ENCODE results near the gene EFHD1.
A peak's percentile ranks its signal among the peaks of the same experiment; 100 is the strongest.
"Not testable (repeated sequence)": the region's sequence is repeated elsewhere in the genome, so short reads cannot be mapped to it uniquely, and the experiment has no call there.

The EFHD1 gene

DNA sequence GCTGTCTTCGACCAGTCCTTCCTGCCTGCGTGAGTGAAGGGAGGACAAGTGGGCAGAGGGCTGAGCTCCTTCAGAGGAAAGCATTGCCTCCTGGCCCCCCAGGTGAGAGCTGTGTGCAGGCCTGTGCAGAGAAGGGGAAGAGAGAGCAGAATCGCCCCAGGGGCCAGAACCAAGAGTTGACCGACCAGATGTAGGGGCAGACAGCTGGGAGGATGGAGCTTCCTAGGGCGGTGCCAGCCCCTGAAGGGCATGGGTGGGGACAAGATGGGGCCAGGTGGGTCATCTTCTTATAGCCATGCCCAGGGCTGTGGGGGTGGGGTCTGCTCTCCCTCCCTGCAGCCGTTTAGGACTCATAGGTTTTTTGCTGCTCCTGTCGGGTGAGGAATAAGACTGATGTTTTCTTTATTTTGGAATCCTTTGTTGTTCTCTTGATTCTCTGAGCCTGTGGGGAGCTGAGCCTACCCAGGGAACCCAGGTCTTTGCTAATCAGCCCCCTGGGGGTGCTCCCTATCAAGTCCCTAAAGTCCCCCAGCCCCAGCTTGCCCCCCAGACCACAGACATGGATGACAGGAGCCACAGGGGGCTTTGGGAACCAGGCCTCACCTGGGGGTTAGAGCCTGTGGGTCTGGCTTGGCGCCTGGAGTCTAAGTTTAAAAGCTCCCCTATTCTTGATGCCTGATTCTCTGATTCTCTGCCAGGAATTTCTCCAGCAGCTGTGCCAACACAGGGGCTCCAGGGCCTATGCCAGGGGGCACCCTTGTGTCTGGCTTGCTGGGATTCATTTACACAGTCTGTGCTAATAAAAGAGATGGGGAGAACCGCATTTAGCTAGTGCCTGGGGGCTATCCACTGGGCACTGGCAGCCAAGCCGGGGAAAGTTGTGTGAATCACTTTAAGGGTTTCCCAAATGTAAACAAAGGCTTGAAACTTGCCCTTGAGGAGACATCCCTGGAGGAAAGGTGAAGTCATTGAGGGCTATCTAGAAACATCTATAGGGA is 9.3 kb upstream of the EFHD1 start:
- DNase-seq (ENCODE audit: insufficient read length) (no peak), FAIRE-seq (no peak)
- no peak for TF ChIP-seq TAF1 (IDR thresholded peaks at IDR 0.05; ENCODE audit: borderline replicate concordance, low read depth, low read length)
- no peak for TF ChIP-seq POLR2AphosphoS5 (IDR thresholded peaks at IDR 0.05; ENCODE audit: low read depth, low read length)
- no peak for TF ChIP-seq POLR2A (IDR thresholded peaks at IDR 0.05; ENCODE audit: low read depth, low read length)

DNA sequence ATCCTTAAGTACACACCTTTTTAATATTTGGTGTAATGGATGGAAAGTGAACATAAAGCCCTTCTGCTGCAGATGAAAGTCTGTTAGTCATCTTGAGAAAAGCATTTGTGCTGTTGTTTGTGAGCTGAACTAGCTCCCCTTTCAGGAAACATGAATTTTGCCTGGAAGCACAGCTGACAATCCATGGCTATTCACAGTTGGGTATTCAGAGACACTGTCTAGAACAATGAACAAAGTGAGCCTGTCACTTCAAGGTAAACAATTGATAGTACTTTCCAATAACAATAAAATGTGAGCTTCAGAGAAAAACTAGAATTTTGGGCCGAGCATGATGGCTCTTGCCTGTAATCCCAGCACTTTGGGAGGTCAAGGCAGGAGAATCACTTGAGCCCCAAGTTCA is 6.8 kb upstream of the EFHD1 start:
- no peak for TF ChIP-seq POLR2A (IDR thresholded peaks at IDR 0.05; ENCODE audit: low read depth, low read length)
- no peak for TF ChIP-seq TAF1 (IDR thresholded peaks at IDR 0.05; ENCODE audit: borderline replicate concordance, low read depth, low read length)
- no peak for TF ChIP-seq POLR2AphosphoS5 (IDR thresholded peaks at IDR 0.05; ENCODE audit: low read depth, low read length)
- DNase-seq (ENCODE audit: insufficient read length) = no peak
- no peak for FAIRE-seq

DNA sequence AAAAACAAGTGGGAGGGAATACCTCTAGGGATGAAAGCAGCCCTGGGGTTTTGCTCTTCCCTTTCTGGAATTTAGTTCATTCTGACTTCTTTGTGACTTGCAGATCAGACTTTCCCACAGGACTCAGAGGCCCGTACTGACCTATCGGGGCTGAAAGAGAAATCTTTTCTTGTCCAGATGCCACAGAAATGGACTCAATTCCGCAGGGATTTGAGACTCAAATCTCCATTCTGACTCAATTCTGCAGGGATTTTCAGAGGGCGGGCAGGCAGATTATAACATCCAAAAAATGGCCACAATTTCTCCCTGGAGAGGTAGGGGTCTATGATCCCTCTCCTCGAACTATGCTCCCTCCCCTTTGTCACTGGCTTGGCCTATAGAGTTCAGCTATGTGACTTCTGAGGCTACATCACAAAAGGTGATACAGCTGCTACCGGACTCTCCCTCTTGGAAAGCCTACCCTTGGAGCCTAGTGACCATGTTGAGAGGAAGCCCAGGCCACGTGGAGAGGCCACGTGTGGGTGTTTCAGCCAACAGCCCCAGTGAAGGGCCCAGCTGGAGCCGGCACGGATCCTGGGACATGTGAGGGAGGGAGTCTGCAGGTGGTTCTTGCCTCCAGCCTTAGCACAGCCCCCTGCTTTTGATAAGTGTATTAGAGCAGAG is 4.8 kb upstream of the EFHD1 start:
- FAIRE-seq (peak; percentile 27), DNase-seq (ENCODE audit: insufficient read length) (no peak)
- TF ChIP-seq POLR2AphosphoS5 (IDR thresholded peaks at IDR 0.05; ENCODE audit: low read depth, low read length) = no peak
- no peak for TF ChIP-seq POLR2A (IDR thresholded peaks at IDR 0.05; ENCODE audit: low read depth, low read length)
- no peak for TF ChIP-seq TAF1 (IDR thresholded peaks at IDR 0.05; ENCODE audit: borderline replicate concordance, low read depth, low read length)

DNA sequence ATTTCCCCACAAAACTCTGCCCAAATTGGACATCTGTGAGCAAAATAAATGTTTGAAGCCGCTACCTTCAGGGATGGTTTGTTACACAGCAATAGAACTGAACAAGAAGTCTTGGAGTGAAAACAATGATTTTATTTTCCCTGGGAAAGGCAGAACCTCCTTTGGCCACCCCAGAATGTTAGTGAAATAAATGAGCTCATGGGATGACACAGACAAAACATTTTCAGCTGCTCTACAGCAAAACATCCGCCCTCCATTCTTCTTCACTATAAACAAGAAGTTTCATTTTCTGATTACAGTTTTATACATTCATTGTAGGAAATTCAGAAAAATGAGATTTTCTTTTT is 4.3 kb upstream of the EFHD1 start:
- FAIRE-seq (no peak), DNase-seq (ENCODE audit: insufficient read length) (no peak)
- TF ChIP-seq POLR2A (IDR thresholded peaks at IDR 0.05; ENCODE audit: low read depth, low read length) = no peak
- TF ChIP-seq TAF1 (IDR thresholded peaks at IDR 0.05; ENCODE audit: borderline replicate concordance, low read depth, low read length) = no peak
- TF ChIP-seq POLR2AphosphoS5 (IDR thresholded peaks at IDR 0.05; ENCODE audit: low read depth, low read length) = no peak

DNA sequence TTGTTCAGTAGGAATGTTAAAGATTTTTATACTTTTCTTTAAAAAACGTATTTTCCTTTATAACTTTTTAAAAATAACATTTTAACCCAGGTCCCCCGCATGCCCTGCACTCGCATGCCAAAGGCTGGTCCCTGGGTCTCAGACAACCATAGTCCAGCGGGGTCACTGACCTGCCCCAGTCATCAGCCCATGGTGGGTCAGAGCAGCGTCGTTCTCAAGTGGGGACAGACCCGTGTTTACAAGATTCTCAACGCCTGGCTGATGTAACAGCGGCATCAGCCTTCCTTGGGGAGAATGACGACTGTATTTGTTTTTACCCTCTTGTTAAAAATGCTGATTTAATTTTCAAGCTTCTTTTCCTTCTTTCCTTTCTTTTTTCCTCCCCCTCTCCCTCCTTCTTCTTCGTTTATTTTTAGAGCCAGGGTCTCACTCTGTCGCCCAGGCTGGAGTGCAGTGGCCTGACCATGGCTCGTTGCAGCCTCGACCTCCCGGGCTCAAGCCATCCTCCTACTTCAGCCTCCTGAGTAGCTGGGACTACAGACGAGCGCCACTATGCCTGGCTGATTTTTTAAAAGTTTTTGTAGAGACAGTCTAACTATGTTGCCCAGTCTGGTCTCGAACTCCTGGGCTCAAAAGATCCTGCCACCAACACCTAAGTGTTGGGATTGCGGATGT is 1.0 kb upstream of the EFHD1 start:
- TF ChIP-seq POLR2A (IDR thresholded peaks at IDR 0.05; ENCODE audit: low read depth, low read length) (no peak), POLR2AphosphoS5 (IDR thresholded peaks at IDR 0.05; ENCODE audit: low read depth, low read length) (no peak), TAF1 (IDR thresholded peaks at IDR 0.05; ENCODE audit: borderline replicate concordance, low read depth, low read length) (no peak)

DNA sequence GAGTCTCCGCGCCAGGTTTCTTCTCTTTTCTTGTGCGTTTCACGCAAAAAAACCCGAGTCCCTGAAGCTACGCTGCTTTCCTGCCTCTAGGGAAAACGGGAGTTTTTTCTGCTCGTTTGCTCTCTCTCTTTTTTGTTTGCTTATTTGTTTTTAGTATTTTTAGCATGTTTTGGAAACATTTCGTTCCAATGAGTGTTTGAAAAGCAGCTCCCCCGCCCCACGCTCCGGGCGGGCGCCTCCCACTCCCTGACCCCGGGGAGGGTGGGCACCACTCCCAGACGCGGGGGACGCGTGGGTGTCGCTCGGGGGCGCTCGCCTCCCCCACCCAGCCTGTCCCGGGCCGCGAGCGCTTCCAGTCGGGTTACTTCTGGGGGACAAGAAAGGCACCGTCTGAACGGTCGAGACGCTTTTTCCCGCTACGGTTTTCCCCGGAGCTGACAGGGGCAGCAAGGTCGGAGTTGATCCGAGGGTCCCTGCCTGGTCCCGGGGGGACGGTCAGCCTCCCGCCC is 446 bp upstream of the EFHD1 start:
- no peak for FAIRE-seq
- no peak for DNase-seq (ENCODE audit: insufficient read length)
- no peak for TF ChIP-seq POLR2AphosphoS5 (IDR thresholded peaks at IDR 0.05; ENCODE audit: low read depth, low read length)
- no peak for TF ChIP-seq TAF1 (IDR thresholded peaks at IDR 0.05; ENCODE audit: borderline replicate concordance, low read depth, low read length)
- no peak for TF ChIP-seq POLR2A (IDR thresholded peaks at IDR 0.05; ENCODE audit: low read depth, low read length)

More for the DNA sequence above, 1.0 kb upstream of the EFHD1 start:
- DNase-seq (ENCODE audit: insufficient read length) (no peak), FAIRE-seq (no peak)

DNA sequence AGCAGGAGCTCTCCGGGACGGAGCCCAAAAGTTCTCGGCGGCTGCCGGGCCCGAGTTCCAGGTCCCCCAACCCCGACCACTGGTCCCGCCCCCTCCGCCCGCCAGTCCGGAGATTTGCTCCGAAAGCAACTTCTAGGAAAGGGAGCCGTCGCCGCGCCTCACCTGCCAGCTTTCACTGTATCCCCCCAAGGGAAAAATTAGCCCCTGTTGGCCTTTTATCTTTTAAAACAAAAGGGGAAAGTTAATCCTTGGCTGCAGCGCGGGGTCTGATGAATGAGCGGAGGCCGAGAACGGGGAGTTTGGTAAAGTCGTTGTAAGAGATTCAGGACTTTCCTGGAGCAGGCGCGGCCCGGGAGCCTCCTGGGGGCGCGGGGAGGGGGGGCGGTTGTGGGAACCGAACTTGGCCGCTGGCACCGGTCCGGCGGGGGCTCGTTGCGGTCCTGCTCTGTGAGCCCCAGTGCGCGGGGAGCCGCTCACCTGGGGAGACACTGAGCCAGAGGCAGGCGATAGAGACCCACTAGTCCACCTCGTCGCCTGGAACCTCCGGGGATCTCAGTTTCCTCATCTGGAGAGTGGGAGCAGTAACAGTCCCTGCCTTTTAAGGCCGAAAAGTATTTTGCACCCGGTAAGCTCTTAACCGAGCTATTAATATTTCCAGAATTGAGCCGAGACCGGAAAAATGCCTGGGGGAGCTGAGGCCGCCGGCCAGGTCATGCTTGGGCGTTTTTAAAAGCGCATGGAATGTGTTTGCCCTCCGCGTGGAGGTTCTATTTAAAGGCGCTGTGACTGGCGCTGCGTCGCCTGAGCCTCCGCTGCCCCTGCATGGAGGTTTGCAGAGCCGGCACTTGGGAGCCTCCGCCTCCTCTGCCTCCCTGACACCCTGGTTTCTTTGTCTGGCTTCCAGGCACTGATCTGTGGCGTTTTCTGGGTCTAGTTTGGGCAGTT is 1.1 kb downstream of the EFHD1 start:
- TF ChIP-seq POLR2A (IDR thresholded peaks at IDR 0.05; ENCODE audit: low read depth, low read length) (no peak), TAF1 (IDR thresholded peaks at IDR 0.05; ENCODE audit: borderline replicate concordance, low read depth, low read length) (no peak), POLR2AphosphoS5 (IDR thresholded peaks at IDR 0.05; ENCODE audit: low read depth, low read length) (no peak)
- FAIRE-seq (no peak), DNase-seq (ENCODE audit: insufficient read length) (no peak)

DNA sequence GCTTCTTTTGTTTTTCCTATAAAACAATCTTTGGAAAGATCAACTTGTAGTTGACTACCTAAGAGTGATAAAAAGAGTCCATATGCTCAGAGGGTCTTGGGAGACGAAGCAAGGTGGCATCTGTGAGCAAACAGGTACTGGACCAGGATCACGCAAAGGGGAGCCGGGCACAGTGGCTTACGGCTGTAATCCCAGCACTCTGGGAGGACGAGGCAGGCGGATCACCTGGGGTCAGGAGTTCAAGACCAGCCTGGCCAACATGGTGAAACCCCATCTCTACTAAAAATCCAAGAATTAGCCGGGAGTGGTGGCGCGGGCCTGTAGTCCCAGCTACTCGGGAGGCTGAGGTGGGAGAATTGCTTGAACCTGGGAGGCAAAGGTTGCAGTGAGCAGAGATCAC is 2.0 kb downstream of the EFHD1 start:
- DNase-seq (ENCODE audit: insufficient read length); FAIRE-seq: not testable (repeated sequence)

DNA sequence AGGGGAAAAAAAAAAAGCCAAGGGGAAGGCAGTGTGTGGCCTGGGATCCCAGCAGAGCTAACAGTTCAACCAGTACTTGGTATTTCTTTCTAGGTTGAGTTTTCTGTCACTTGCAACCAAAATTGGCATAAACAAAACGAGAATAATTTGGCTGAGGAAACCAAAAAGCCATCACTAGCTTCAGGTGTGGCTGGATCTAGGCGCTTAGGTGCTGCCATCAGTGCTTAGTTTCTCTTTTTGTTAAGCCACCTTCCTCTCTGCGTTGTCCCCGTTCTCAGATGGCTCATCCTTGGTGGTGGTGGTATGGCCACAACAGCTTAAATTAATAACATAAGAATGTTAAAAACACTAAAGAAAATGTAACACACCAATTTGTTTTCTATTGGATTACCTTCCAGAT is 2.4 kb downstream of the EFHD1 start:
- no peak for FAIRE-seq
- DNase-seq (ENCODE audit: insufficient read length) = no peak
- TF ChIP-seq POLR2A (IDR thresholded peaks at IDR 0.05; ENCODE audit: low read depth, low read length) = no peak
- TF ChIP-seq TAF1 (IDR thresholded peaks at IDR 0.05; ENCODE audit: borderline replicate concordance, low read depth, low read length) = no peak
- TF ChIP-seq POLR2AphosphoS5 (IDR thresholded peaks at IDR 0.05; ENCODE audit: low read depth, low read length) = no peak

DNA sequence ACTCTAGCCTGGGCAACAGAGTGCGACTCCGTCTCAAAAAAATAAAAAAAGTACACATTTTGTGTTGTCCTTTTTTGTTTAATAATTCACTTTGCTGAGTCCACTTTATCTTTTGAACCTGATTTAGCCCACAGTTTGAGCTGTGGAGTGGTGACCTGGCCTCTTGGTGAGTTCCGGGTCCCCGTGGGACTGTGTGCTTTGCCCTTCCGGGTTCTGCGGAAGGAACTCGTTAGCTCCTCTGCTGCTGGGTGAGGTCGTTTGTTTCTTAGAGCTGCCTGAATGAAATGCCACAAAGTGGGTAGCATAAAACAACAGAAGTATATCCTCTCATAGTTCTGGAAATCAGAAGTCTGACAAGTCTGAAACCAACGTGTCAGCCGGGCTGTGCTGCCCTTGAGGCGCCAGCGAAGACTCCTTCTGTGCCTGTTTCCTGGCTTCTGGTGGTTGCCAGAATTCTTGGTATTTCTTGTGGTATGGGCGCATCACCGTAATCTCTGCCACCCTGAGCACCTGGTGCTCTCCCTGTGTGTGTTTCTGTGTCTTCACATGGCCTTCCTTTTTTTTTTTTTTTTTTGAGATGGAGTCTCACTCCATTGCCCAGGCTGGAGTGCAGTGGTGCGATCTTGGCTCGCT is 3.5 kb downstream of the EFHD1 start:
- TF ChIP-seq POLR2A (IDR thresholded peaks at IDR 0.05; ENCODE audit: low read depth, low read length) (no peak), TAF1 (IDR thresholded peaks at IDR 0.05; ENCODE audit: borderline replicate concordance, low read depth, low read length) (no peak), POLR2AphosphoS5 (IDR thresholded peaks at IDR 0.05; ENCODE audit: low read depth, low read length) (no peak)

More for the DNA sequence above, 3.5 kb downstream of the EFHD1 start:
- DNase-seq (ENCODE audit: insufficient read length) = no peak
- no peak for FAIRE-seq
